NB4 (cell line): ENCODE measurements around the gene ALCAM.

ENCODE experiments used
- CTCF ChIP-seq: IDR thresholded peaks from one replicate; pipeline ENCODE4 v1.5.1; 2012; ENCODE audit warnings: low read depth, low read length
- MAX ChIP-seq: IDR thresholded peaks from 2 replicates; pipeline ENCODE4 v1.6.1; 2011; ENCODE audit warnings: low read depth, low read length
- MYC ChIP-seq: IDR thresholded peaks from 2 replicates; pipeline ENCODE4 v1.6.1; 2011; ENCODE audit warnings: low read depth, low read length
- POLR2A ChIP-seq: IDR thresholded peaks from 2 replicates; pipeline ENCODE4 v1.6.1; 2011; ENCODE audit warnings: mild to moderate bottlenecking; ENCODE audit not compliant: insufficient read length; ENCODE audit errors: extremely low read depth

- TF ChIP-seq CTCF (no peak), POLR2A (no peak), MYC (no peak), MAX (no peak)
Observed at GRCh38 chr3:105553851-105554250, 187.1 kb downstream of the ALCAM start.
